GM12878 (cell line): Measurements from ENCODE around the gene ZBTB24. TPM values are rescaled to one million over a fixed set of nuclear protein-coding genes. Genes with fewer than 3 reads are reported as not detected.

Source experiments
- ATAC-seq: fragments of 200-7000 bp; cut with Tn5 transposase; 3 replicates; pipeline ENCODE4 v1.9.1; 2020; ENCODE audit warnings: mild to moderate bottlenecking, moderate library complexity
- BruUV-seq: library from RNA; stranded (reverse); fragments of 400-500 nt; replicated peaks from 2 replicates; lab custom pipeline; 2021; lab: Mats Ljungman, UMichigan
- CTCF ChIA-PET: fragments of 300-600 bp; sonication (Branson Sonifier 250); formaldehyde crosslinking; extraction: SDS; loops from one replicate; lab custom pipeline; 2021; ENCODE audit warnings: inconsistent platforms; lab: Yijun Ruan, JAX
- POLR2A ChIA-PET: fragments of 350-600 bp; formaldehyde crosslinking; extraction: SDS; loops from one replicate; lab custom pipeline; 2021; ENCODE audit warnings: inconsistent platforms; lab: Charles Lee
- RAD21 ChIA-PET: fragments of 300-600 bp; sonication (Branson Sonifier 250); formaldehyde crosslinking; loops from one replicate; lab custom pipeline; 2023; ENCODE audit warnings: antibody characterized with exemption; ENCODE audit not compliant: unreplicated experiment; lab: Charles Lee
- SMC1A ChIA-PET: fragments of 300-600 bp; sonication (Branson Sonifier 250); formaldehyde crosslinking; loops from one replicate; lab custom pipeline; 2023; ENCODE audit not compliant: unreplicated experiment, uncharacterized antibody; lab: Charles Lee
- DNase-seq: peaks from one replicate; pipeline ENCODE4 v3.0.0-alpha.2; 2011; ENCODE audit warnings: low read depth, low spot score
- FAIRE-seq: peaks from 3 replicates; lab custom pipeline; 2011; peaks lifted over from hg19 to GRCh38; lab: Jason Lieb, UNC
- H2AFZ ChIP-seq: 2 replicates; pipeline ENCODE4 v1.6.0; 2011; ENCODE audit warnings: low read depth, low read length, control low read depth; ENCODE audit not compliant: control insufficient read depth
- H3K27ac ChIP-seq: 2 replicates; pipeline ENCODE4 v1.5.1; 2011; ENCODE audit warnings: control low read depth; ENCODE audit not compliant: control insufficient read depth, insufficient read depth
- H3K27me3 ChIP-seq, 2 experiments: replicated peaks in 1 of 2; 2 replicates each; pipeline versions ENCODE4 v1.6.0 to v1.6.1; 2011; ENCODE audit warnings: low read length in 1 of 2; ENCODE audit not compliant: control insufficient read depth in 2 of 2, insufficient read depth in 2 of 2
- H3K36me3 ChIP-seq, 2 experiments: 2 replicates each; pipeline ENCODE4 v1.5.1; 2011; ENCODE audit warnings: low read length in 1 of 2; ENCODE audit not compliant: control insufficient read depth in 2 of 2, insufficient read depth in 2 of 2
- H3K4me1 ChIP-seq: 2 replicates; pipeline ENCODE4 v1.6.1; 2011; ENCODE audit warnings: mild to moderate bottlenecking, low read length, moderate library complexity, mixed read lengths; ENCODE audit not compliant: control insufficient read depth, insufficient read depth
- H3K4me2 ChIP-seq: 2 replicates; pipeline ENCODE4 v1.6.0; 2011; ENCODE audit warnings: control low read depth; ENCODE audit not compliant: control insufficient read depth, insufficient read depth
- H3K4me3 ChIP-seq: fragments of 200-600 bp; sonication (generic); 2 replicates; pipeline ENCODE4 v1.5.1; 2016
- H3K79me2 ChIP-seq: 2 replicates; pipeline ENCODE4 v1.6.0; 2011; ENCODE audit warnings: low read length; ENCODE audit not compliant: control insufficient read depth, insufficient read depth
- H3K9ac ChIP-seq: 2 replicates; pipeline ENCODE4 v1.8.0; 2011; ENCODE audit warnings: low read length, control low read depth, mixed read lengths; ENCODE audit not compliant: control insufficient read depth, insufficient read depth
- H3K9me3 ChIP-seq: replicated peaks from 3 replicates; pipeline ENCODE4 v1.5.1; 2011; ENCODE audit warnings: mild to moderate bottlenecking, low read length; ENCODE audit not compliant: control insufficient read depth, insufficient read depth
- H4K20me1 ChIP-seq: 2 replicates; pipeline ENCODE4 v1.6.0; 2011; ENCODE audit not compliant: control insufficient read depth, insufficient read depth
- CBFB ChIP-seq: IDR thresholded peaks from 2 replicates; pipeline ENCODE4 v1.6.1; 2016; ENCODE audit warnings: antibody characterized with exemption, low read depth
- HDAC6 ChIP-seq: fragments of 200-600 bp; sonication (generic); IDR thresholded peaks from one replicate; pipeline ENCODE4 v1.8.0; 2017; ENCODE audit warnings: antibody characterized with exemption; ENCODE audit not compliant: unreplicated experiment
- IKZF2 ChIP-seq, 2 experiments: fragments of 450-650 bp; IDR thresholded peaks; 2 replicates each; pipeline ENCODE4 v1.6.1; 2017; ENCODE audit warnings: mild to moderate bottlenecking in 2 of 2, moderate library complexity in 2 of 2
- IRF4 ChIP-seq: IDR thresholded peaks from 2 replicates; pipeline ENCODE4 v1.6.1; 2011; ENCODE audit warnings: low read depth, low read length
- MXI1 ChIP-seq: fragments of 150-350 bp; IDR thresholded peaks from 2 replicates; pipeline ENCODE4 v1.6.1; 2011; ENCODE audit warnings: low read depth, mild to moderate bottlenecking, inconsistent platforms, low read length, improper control_type of control experiment
- NFXL1 ChIP-seq: fragments of 450-650 bp; IDR thresholded peaks from 2 replicates; pipeline ENCODE4 v1.6.1; 2017; ENCODE audit warnings: antibody characterized with exemption, mild to moderate bottlenecking, borderline replicate concordance
- NFYA ChIP-seq: IDR thresholded peaks from 2 replicates; pipeline ENCODE4 v1.6.1; 2011; ENCODE audit warnings: low read depth, mild to moderate bottlenecking, low read length, improper control_type of control experiment, borderline replicate concordance
- TBL1XR1 ChIP-seq: IDR thresholded peaks from 2 replicates; pipeline ENCODE4 v1.6.1; 2012; ENCODE audit warnings: low read depth, low read length, improper control_type of control experiment
- ZBTB4 ChIP-seq: fragments of 450-650 bp; formaldehyde crosslinking; IDR thresholded peaks from 2 replicates; pipeline ENCODE4 v1.4.0; 2022; ENCODE audit warnings: mild to moderate bottlenecking, moderate library complexity
- WGBS: methylation state at CpG from one replicate; pipeline ENCODE4 v1.1.6; 2016; ENCODE audit warnings: low lambda C conversion rate; ENCODE audit not compliant: insufficient replicate concordance, insufficient coverage; ENCODE audit errors: missing lambda C conversion rate; 5-methylcytosine and 5-hydroxymethylcytosine counted together
- in situ Hi-C: fragments of 300-500 bp; cut with MboI; formaldehyde crosslinking; loops from 9 replicates; pipeline ENCODE4 v1.14.3; 2018; ENCODE audit warnings: mixed read lengths
- intact Hi-C: fragments of 100-400 bp; cut with micrococcal nuclease; formaldehyde crosslinking; loops from one replicate; pipeline ENCODE4 v1.14.2; 2022; ENCODE audit not compliant: unreplicated experiment
- polyA plus RNA-seq, 11 experiments: library from polyadenylated mRNA; depleted of rRNA in 4 of 11; unstranded in 6 of 11; stranded (reverse) in 5 of 11; fragments of >200 nt; fragmentation: Nextera tagmentation in 4 of 11; fragmentation: Illumina TruSeq in 1 of 11; extraction: Ambion mirVana in 4 of 11; extraction: Trizol in 1 of 11; gene quantifications; 1 replicate in 1 of 11; 2 replicates in 10 of 11; pipeline versions ENCODE4 v1.2.1 to v1.2.3, GENCODE V29; 2011 to 2016; ENCODE audit warnings: inconsistent platforms in 2 of 11, missing spikeins in 2 of 11, low read depth in 1 of 11
- total RNA-seq, 4 experiments: library from RNA; depleted of rRNA in 3 of 4; stranded (reverse); fragments of >200 nt in 3 of 4; fragmentation: Illumina TruSeq in 1 of 4; extraction: Trizol in 1 of 4; gene quantifications; 2 replicates each; pipeline versions ENCODE4 v1.2.1 to v1.2.3, GENCODE V29; 2013 to 2021
- TF ChIP-seq, protein P1 (sequence below): IDR thresholded peaks from 2 replicates; pipeline ENCODE4 v1.6.1; 2012; ENCODE audit warnings: low read length, inconsistent platforms

Gene ZBTB24
- total and polyA plus RNA-seq, 10 of the 15 experiments (the other 5 are each of a cell fraction or from before 2014, with no cell fraction given) = 2.9 to 17.7 (median 8.5) TPM

GRCh38 chr6:109467696-109468095 is 15.3 kb downstream of the ZBTB24 start:
- ATAC-seq (no peak), DNase-seq (no peak), FAIRE-seq (no peak)
- in situ Hi-C loops (no loop called here), intact Hi-C loops (no loop called here)
- no peaks in the 10 kb centered on the region for H3K27me3 ChIP-seq
- H3K4me3 ChIP-seq = no peak overlapping the region
- CTCF ChIA-PET = no interaction called here
- H3K79me2 ChIP-seq = peaks cover 24% of the 10 kb centered on the region
- H3K27ac ChIP-seq = no peak overlapping the region
- WGBS = 96% methylated on average over 6 of the region's 6 CpGs
- no peak overlapping the region for H2AFZ ChIP-seq
- peaks cover 18 to 30% of the 10 kb centered on the region in 2 experiments for H3K36me3 ChIP-seq
- no peak for TF ChIP-seq MXI1
- TF ChIP-seq TBL1XR1 = no peak
- no peak for TF ChIP-seq CBFB
- TF ChIP-seq NFXL1 = no peak
- no peak for TF ChIP-seq HDAC6
- TF ChIP-seq NFYA = no peak
- no peaks in the 10 kb centered on the region; the same call in 1 of the 2 replicates for H4K20me1 ChIP-seq
- no peaks in the 10 kb centered on the region for H3K9me3 ChIP-seq
- peaks cover 18% of the 10 kb centered on the region for H3K4me1 ChIP-seq
- RAD21 ChIA-PET = no interaction called here
- H3K4me2 ChIP-seq = no peak overlapping the region
- SMC1A ChIA-PET = no interaction called here
- H3K9ac ChIP-seq = no peak overlapping the region
- no TSS peak for BruUV-seq
- POLR2A ChIA-PET = no interaction called here

GRCh38 chr6:109466212-109466923 is 16.7 kb downstream of the ZBTB24 start:
- Histone ChIP-seq H3K4me2 (no peak overlapping the region), H3K9me3 (no peaks in the 10 kb centered on the region; the same call in 1 of the 3 replicates), H3K79me2 (peaks cover 15% of the 10 kb centered on the region), H4K20me1 (no peaks in the 10 kb centered on the region; the same call in 1 of the 2 replicates), H3K36me3 (peaks cover 14 to 33% of the 10 kb centered on the region in 2 experiments), H3K27ac (no peak overlapping the region), H2AFZ (no peak overlapping the region), H3K4me1 (peaks cover 4% of the 10 kb centered on the region), H3K27me3 (no peaks in the 10 kb centered on the region), H3K4me3 (no peak overlapping the region), H3K9ac (no peak overlapping the region)
- 77% methylated on average over 7 of the region's 7 CpGs for WGBS
- no peak for DNase-seq
- in situ Hi-C loops (no loop called here), intact Hi-C loops (no loop called here)
- no peak for ATAC-seq
- ChIA-PET SMC1A (interaction anchor here (1.2 to 3.5 kb wide), 4 partner anchors 10 to 24 kb away, joined by 5 to 11 read pairs (median 8); partner anchors contain the start of genes MICAL1 and ZBTB24), RAD21 (interaction anchor here (4.0 kb wide), 1 partner anchor 13 kb away, joined by 23 read pairs; no protein-coding TSS in a partner anchor), POLR2A (interaction anchor here (1.0 to 13.1 kb wide), 3 partner anchors 9 to 16 kb away, joined by 3 to 132 read pairs (median 3); partner anchors contain the start of gene ZBTB24), CTCF (interaction anchor here (1.0 to 1.2 kb wide), 2 partner anchors 13 to 279 kb away, joined by 3 to 4 read pairs; no protein-coding TSS in a partner anchor)
- no peak for FAIRE-seq
- no TSS peak for BruUV-seq
- no peak for TF ChIP-seq ZBTB4 (CRISPR knock-in tag)
- no peak for TF ChIP-seq IRF4
- TF ChIP-seq, protein P1, sequence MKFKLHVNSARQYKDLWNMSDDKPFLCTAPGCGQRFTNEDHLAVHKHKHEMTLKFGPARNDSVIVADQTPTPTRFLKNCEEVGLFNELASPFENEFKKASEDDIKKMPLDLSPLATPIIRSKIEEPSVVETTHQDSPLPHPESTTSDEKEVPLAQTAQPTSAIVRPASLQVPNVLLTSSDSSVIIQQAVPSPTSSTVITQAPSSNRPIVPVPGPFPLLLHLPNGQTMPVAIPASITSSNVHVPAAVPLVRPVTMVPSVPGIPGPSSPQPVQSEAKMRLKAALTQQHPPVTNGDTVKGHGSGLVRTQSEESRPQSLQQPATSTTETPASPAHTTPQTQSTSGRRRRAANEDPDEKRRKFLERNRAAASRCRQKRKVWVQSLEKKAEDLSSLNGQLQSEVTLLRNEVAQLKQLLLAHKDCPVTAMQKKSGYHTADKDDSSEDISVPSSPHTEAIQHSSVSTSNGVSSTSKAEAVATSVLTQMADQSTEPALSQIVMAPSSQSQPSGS = no peak
- TF ChIP-seq IKZF2 (IDR thresholded peaks at IDR 0.05) = no peak
